NCI-H2227 treated with DMSO at 0.1 percent for 48 hours (cell line): ENCODE measurements around the gene TTC7B.

Experiments used
- DNase-seq: peaks from one replicate; lab custom pipeline; 2025; lab: John Stamatoyannopoulos, UW

TTC7B gene

DNA sequence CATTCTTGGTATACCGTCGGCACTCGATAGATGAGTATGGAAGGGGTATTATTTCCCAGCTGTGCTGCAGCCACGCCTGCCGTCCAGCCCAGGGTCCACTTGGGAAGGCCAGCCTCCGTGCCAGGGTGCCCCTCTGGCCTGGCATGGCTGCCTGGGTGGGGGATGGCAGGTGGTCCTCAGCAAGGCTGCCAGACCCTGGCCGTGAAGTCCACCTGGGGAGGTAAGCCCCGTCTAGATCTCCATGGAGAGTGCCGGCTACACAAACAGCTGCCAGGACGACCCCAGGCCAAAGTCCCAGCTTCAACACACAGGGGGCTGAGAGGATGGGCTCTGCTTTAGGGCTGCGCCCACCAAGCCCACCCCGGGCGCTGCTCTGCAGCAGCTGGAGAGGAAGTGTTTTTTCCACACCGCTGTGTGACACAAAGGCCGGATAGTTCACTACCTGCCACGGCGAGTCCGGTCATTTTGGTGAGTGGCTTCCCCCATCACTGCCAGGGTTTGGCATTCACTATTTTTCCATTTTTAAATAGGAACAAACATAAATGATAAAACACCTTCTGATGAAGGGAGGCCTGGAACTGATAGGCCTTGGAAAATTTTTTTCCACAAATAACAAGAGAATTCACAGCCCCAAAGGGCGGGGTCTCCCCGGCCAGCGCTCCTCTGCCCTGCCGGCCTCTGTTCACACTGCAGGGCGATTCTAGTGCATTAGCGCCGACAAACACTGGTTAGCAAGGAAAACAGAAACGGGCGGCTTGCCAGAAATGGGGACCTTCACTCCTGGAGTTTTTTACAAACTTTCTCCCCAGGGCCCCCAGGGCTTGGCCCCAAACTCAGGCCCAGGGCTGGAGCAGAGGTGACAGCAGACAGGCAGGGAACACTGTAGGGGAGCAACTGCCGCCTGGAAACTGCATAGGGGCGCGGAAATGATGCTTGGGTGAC is 257.9 kb downstream of the TTC7B start:
- DNase-seq: no peak

- no peak for DNase-seq
Measured at GRCh38 chr14:90557516-90557915, 258.7 kb downstream of the TTC7B start.

DNA sequence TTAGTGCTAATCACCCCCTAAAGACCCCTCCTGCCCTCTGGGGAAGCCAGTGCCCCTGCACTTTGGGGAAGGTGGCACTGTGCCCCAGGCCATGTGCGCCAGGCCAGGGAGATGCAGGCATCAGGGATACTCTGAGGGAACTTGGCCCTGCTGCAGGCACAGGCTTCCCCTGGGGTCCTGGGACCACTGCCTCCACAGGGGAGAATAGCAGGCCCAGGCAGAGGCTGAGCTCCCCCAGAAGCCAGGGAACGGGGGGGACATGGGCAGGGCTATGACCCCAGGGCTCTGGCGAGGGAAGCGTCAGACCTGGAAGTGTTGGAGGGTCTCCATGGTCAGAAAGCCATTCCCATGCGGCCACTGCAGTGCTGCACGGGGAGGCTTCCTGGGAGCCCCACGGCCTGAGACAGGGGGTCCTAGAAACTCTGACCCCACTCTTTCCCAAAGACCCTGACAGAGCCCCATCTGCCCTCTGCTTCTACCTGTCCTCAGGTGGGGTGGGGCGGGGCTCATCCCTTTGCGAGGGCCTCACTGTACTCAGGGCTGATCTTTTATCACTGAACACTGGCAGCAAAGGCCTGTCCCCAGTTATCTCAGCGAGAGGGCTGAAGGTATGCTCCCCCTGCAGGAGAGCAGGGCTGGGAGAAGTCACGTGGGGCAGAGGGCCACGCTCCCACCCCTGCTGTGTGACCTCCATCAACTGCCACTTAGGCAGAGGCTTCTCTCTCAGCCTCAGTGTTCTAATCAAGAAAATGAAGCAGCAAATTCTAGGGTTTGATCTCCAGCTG is 259.4 kb downstream of the TTC7B start:
- DNase-seq: no peak

DNA sequence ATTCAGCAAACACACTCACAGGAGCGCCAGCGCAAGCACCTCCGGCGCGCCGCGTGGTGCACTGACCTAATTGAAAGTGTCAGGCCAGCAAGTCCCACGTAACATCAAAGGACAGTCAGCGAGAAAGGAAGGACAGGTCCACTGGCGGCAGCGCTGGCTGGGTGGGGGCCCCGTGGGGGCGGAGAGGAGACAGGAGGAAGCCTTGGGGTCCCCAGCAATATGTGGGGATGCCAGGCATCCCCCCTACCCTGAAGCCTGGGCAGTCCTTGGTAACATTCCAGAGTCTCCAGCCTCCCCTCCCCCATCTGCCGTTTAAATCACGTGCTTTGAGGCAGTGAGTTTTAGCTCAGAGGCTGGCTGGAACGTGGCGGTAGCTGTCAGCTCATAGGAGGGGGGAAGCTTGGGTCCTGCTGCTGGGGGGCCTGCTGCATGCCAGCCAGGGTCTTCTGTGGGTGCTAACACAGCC is 260.2 kb downstream of the TTC7B start:
- DNase-seq: peak; percentile 57

DNA sequence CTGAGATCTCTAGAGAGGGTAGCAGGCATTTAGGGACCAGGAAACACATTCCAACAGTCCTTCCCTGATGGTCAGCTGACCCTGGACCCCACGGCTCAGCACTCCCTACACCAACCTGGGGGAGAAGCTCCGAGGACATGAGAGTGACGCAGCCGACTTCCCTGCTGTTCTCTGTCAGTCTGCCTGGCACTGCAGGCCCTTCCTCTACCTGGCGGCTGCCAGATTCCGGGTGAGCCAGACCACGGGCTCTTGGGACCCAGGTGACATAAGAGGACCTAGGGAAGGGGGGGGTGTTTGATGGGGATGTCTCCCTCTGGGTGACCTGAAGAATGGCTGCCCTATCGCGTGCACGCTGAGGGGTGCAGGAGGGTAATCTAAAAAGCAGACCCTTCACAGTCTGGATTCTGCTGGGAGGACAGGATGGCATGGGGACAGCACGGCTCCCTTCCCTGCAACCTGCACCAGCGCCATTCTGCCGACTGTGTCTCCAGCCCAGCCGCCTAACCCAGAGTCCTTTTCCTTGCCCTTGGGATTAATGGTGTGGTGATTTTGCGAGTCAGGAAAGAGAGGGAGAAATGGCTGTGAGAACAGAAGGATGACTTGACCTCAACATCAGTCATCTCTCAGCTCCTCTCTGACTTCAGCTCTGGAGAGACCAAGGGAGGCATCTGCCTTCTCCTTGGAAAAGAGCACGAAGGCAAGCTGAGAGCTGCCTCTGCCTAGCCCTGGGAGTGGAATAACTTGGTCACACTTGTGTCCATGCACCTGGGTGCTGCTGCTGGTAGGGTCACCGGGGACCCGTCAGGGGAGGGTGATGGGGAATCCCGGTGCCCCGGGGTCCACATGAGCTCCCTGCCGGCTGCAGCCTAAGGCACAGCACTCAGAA is 260.9 kb downstream of the TTC7B start:
- no peak for DNase-seq

DNA sequence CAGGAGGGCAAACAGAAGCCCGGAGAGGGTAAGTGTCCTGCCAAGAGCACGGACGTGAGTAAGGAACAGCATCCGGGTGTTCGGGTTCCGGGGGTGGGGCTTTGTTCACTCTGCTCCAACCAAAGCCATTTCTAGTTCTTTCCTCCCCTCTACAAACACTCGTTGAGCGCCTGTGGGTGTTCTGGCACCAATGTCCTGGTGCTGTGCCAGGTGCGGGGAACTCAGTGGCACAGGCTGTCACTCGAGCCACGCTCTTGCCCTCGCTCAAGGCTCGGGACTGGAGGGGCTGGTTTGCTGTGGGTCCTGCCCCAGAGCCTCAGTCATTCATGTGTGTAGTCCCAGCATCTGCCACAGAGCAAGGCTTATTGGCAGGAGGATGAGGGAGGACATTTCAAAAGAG is 261.9 kb downstream of the TTC7B start:
- DNase-seq: no peak

GRCh38 chr14:90553921-90554336 is 262.3 kb downstream of the TTC7B start:
- no peak for DNase-seq

DNA sequence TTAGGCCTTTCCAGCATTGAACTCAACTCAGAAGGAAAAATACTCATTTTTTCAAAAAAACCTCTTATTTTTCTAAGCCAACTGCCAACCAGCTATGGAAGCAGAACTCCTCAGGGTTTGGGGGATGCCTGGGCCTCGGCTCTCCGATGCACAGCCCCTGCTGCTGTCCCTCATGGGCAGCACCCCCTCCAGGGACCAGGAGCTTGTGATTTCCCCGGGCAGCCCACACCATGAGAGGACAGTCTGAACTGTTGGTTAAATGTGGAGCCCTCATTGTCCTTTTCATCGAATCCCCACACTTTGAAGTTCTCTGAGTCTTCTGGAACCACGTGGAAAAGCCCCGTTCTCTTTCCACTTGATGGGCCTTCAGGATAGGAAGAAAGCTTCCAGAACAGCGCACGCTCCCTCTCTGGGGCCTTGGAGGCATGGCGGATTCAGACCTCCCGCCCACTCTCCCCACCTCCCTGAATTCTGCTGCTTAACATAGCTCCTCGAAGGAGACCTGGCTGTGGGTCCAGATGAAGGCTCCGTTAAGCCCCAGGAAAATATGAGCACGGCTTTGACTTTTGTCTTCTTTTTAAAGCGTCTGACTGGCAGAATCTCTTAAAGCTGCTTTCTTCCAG is 262.8 kb downstream of the TTC7B start:
- no peak for DNase-seq

GRCh38 chr14:90552465-90553297 is 263.5 kb downstream of the TTC7B start:
- DNase-seq: no peak

DNA sequence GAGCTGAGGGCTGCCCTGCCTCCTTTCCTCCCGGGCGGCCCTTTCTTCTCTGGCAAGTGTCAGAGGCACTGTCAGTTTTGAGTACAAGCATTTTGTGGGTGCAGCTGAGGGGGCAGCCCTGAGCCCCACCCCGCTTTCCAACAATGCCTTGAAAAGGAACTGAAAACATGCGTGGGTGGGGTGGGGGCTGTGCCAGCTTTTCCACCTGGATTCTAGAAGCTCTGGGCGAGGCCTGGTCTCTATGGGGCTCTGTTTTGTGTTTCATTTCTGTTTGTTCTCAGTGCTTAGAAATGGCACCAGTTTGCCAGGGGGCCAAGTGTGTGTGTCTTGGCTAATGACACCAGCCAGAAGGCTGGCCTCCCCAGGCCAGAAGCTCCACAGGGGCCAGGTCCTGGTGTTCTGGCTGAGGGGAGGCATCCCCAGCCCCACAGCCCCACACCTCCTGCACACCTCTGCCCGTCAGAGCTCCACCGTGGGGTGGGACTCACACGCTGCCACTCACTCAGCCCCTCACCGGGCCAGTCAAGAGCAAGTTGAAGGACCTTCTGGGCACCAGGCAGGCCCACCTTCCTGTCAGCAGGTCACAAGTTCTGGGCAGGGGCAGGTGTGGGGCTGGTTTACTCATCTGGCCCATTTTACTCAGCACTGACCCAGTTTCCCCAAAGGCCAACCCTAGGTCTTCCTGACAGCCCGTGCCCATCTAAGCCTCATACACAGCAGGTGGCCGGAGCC is 264.3 kb downstream of the TTC7B start:
- DNase-seq: no peak

DNA sequence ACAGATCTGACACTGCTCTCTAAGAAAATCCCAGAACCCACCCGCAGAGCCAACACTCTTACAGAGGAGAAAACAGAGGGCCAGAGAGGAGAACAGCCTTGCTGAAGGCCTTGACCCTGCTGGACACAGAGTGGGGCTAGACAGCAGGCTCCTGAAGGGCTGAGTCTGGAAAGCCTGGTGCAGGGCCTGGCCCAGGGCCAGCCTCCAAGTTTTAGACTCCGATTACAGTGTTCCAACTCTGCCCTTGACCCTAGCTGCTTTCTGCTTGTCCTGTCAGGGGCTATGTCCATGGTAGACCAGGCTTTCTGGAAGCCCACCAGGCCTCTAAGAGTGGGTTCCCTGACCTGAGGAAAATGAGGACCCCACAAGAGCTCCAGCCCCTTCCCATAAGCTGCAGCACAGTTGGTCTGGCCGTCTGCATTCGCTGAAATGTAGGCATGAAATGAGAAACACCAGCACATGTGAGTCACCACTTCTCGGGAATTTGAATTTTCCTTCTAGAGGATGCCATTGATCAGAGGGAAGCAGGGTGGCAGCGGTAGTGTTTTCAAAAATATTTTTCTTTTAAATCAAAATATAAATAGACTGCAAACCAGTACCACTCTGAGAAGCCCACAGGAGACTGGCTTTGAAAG is 265.0 kb downstream of the TTC7B start:
- no peak for DNase-seq

GRCh38 chr14:90549794-90550641 is 266.2 kb downstream of the TTC7B start:
- DNase-seq: no peak

- DNase-seq: no peak
Measured at GRCh38 chr14:90548455-90548854, 267.8 kb downstream of the TTC7B start.

- no peak for DNase-seq
Measured at GRCh38 chr14:90547968-90548367, 268.3 kb downstream of the TTC7B start.

DNA sequence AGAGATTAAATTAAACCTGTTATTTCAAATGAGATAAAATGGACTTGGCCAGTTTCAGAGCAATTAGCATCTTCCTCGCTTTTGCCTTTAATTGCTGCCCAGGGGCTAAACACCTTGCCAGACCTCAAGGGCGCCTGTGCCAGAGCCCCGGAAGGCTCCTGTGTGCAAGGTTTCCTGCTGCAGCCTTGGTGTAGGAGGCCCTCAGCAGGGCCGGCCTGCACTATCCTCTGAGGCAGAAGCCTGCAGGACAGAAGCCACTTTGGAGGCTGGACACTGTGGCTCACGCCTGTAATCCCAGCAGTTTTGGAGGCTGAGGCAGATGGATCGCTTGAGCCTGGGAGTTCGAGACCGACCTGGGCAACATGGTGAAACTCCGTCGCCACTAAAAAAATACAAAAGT is 269.0 kb downstream of the TTC7B start:
- DNase-seq: no peak

- DNase-seq: no peak
Measured at GRCh38 chr14:90546767-90547166, 269.5 kb downstream of the TTC7B start.

- no peak for DNase-seq
Measured at GRCh38 chr14:90545966-90546751, 270.1 kb downstream of the TTC7B start.

GRCh38 chr14:90545382-90545781 is 270.8 kb downstream of the TTC7B start:
- no peak for DNase-seq
